WTC11 (cell line): ENCODE data around the gene HINFP.

Experiments
- NR2C2 ChIP-seq: sonication (generic); formaldehyde crosslinking; IDR thresholded peaks from 2 replicates; pipeline ENCODE4 v1.8.0; 2022; ENCODE audit warnings: mild to moderate bottlenecking, missing genetic modification reagents
- PRDM15 ChIP-seq: sonication (generic); formaldehyde crosslinking; IDR thresholded peaks from 2 replicates; pipeline ENCODE4 v1.8.0; 2022; ENCODE audit warnings: missing genetic modification reagents
- SP1 ChIP-seq: sonication (generic); formaldehyde crosslinking; conservative IDR thresholded peaks from 2 replicates; pipeline ENCODE4 v1.8.1; 2022; ENCODE audit warnings: missing genetic modification reagents
- TEAD4 ChIP-seq: sonication (generic); formaldehyde crosslinking; IDR thresholded peaks from 2 replicates; pipeline ENCODE4 v1.8.0; 2022; ENCODE audit warnings: mild to moderate bottlenecking, missing genetic modification reagents
- ZNF232 ChIP-seq: sonication (generic); formaldehyde crosslinking; IDR thresholded peaks from 2 replicates; pipeline ENCODE4 v1.8.0; 2022; ENCODE audit warnings: mild to moderate bottlenecking, missing genetic modification reagents
- TF ChIP-seq, protein P1 (sequence below): fragments of 200-600 bp; IDR thresholded peaks from 2 replicates; pipeline ENCODE4 v1.8.0; 2022; ENCODE audit warnings: antibody characterized with exemption
- TF ChIP-seq, protein P2 (sequence below): sonication (generic); formaldehyde crosslinking; conservative IDR thresholded peaks from 2 replicates; pipeline ENCODE4 v1.8.1; 2022; ENCODE audit warnings: mild to moderate bottlenecking, missing genetic modification reagents
- TF ChIP-seq, protein P3 (sequence below): fragments of 250-450 bp; sonication (Bioruptor Pico); IDR thresholded peaks from 2 replicates; pipeline ENCODE4 v1.9.0; 2021; ENCODE audit warnings: mild to moderate bottlenecking
- TF ChIP-seq, protein P4 (sequence below): sonication (generic); formaldehyde crosslinking; IDR thresholded peaks from 2 replicates; pipeline ENCODE4 v1.8.1; 2023; ENCODE audit warnings: mild to moderate bottlenecking, missing genetic modification reagents, borderline replicate concordance
- TF ChIP-seq, protein P5 (sequence below): sonication (generic); formaldehyde crosslinking; IDR thresholded peaks from 2 replicates; pipeline ENCODE4 v1.8.1; 2022; ENCODE audit warnings: low read depth, missing genetic modification reagents, borderline replicate concordance

DNA sequence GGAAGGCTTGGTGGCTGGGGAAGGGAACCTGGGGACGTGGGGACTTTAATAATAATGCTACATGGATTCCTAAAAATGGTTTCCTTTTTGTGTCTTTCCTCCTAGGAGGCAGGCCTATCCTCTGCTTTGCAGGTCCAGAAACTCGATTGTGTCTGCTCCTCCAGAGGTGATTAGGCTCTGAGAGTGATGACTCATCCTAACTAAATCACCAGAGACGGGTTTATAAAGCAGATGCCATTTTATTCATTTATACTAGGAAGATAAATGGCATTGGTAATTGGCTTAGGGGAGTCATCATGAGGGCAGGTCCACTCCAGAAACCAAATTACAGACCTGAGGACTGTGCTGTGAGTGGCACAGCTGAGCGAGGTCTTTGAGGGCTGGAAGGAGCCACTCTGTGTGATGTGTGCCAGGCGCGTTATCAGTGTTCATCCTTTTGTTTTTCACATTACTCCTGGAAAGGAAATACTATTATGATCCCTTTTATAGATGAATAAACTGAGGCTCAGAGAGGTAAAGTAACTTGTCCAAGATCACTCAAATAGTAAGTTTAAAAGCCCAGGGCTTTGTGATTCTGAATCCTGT is 54.2 kb downstream of the HINFP start:
- TF ChIP-seq, protein P1, sequence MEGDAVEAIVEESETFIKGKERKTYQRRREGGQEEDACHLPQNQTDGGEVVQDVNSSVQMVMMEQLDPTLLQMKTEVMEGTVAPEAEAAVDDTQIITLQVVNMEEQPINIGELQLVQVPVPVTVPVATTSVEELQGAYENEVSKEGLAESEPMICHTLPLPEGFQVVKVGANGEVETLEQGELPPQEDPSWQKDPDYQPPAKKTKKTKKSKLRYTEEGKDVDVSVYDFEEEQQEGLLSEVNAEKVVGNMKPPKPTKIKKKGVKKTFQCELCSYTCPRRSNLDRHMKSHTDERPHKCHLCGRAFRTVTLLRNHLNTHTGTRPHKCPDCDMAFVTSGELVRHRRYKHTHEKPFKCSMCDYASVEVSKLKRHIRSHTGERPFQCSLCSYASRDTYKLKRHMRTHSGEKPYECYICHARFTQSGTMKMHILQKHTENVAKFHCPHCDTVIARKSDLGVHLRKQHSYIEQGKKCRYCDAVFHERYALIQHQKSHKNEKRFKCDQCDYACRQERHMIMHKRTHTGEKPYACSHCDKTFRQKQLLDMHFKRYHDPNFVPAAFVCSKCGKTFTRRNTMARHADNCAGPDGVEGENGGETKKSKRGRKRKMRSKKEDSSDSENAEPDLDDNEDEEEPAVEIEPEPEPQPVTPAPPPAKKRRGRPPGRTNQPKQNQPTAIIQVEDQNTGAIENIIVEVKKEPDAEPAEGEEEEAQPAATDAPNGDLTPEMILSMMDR, result no peak
- TF ChIP-seq TEAD4 (CRISPR knock-in tag) (no peak), NR2C2 (CRISPR knock-in tag) (no peak), ZNF232 (CRISPR knock-in tag) (no peak), PRDM15 (CRISPR knock-in tag) (no peak), SP1 (CRISPR knock-in tag) (no peak)
- TF ChIP-seq, protein P2, sequence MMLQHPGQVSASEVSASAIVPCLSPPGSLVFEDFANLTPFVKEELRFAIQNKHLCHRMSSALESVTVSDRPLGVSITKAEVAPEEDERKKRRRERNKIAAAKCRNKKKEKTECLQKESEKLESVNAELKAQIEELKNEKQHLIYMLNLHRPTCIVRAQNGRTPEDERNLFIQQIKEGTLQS (CRISPR knock-in tag), result no peak
- TF ChIP-seq, protein P3, sequence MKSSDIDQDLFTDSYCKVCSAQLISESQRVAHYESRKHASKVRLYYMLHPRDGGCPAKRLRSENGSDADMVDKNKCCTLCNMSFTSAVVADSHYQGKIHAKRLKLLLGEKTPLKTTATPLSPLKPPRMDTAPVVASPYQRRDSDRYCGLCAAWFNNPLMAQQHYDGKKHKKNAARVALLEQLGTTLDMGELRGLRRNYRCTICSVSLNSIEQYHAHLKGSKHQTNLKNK, result no peak
- TF ChIP-seq, protein P4, sequence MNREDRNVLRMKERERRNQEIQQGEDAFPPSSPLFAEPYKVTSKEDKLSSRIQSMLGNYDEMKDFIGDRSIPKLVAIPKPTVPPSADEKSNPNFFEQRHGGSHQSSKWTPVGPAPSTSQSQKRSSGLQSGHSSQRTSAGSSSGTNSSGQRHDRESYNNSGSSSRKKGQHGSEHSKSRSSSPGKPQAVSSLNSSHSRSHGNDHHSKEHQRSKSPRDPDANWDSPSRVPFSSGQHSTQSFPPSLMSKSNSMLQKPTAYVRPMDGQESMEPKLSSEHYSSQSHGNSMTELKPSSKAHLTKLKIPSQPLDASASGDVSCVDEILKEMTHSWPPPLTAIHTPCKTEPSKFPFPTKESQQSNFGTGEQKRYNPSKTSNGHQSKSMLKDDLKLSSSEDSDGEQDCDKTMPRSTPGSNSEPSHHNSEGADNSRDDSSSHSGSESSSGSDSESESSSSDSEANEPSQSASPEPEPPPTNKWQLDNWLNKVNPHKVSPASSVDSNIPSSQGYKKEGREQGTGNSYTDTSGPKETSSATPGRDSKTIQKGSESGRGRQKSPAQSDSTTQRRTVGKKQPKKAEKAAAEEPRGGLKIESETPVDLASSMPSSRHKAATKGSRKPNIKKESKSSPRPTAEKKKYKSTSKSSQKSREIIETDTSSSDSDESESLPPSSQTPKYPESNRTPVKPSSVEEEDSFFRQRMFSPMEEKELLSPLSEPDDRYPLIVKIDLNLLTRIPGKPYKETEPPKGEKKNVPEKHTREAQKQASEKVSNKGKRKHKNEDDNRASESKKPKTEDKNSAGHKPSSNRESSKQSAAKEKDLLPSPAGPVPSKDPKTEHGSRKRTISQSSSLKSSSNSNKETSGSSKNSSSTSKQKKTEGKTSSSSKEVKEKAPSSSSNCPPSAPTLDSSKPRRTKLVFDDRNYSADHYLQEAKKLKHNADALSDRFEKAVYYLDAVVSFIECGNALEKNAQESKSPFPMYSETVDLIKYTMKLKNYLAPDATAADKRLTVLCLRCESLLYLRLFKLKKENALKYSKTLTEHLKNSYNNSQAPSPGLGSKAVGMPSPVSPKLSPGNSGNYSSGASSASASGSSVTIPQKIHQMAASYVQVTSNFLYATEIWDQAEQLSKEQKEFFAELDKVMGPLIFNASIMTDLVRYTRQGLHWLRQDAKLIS, result no peak
- TF ChIP-seq, protein P5, sequence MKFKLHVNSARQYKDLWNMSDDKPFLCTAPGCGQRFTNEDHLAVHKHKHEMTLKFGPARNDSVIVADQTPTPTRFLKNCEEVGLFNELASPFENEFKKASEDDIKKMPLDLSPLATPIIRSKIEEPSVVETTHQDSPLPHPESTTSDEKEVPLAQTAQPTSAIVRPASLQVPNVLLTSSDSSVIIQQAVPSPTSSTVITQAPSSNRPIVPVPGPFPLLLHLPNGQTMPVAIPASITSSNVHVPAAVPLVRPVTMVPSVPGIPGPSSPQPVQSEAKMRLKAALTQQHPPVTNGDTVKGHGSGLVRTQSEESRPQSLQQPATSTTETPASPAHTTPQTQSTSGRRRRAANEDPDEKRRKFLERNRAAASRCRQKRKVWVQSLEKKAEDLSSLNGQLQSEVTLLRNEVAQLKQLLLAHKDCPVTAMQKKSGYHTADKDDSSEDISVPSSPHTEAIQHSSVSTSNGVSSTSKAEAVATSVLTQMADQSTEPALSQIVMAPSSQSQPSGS (CRISPR knock-in tag), result no peak
